Type B pancreatic cell (in vitro differentiated cells): ENCODE measurements around the gene MMP14. TPM values are rescaled to one million over a fixed set of nuclear protein-coding genes. Genes with fewer than 3 reads are reported as not detected.

Experiments
- DNase-seq: peaks from one replicate; pipeline ENCODE4 v3.0.0; 2021; ENCODE audit warnings: mixed read lengths; ENCODE audit not compliant: unreplicated experiment; ENCODE audit errors: extremely low spot score
- H3K27ac Mint-ChIP-seq: 2 replicates; pipeline ENCODE4 v1.8.0; 2021; ENCODE audit warnings: mild to moderate bottlenecking, mixed read lengths
- H3K27me3 Mint-ChIP-seq: 2 replicates; pipeline ENCODE4 v1.8.0; 2021; ENCODE audit warnings: mixed read lengths
- H3K36me3 Mint-ChIP-seq: 2 replicates; pipeline ENCODE4 v1.8.0; 2021; ENCODE audit warnings: mixed read lengths
- H3K4me1 Mint-ChIP-seq: one replicate; pipeline ENCODE4 v1.8.0; 2021; ENCODE audit warnings: mixed read lengths; ENCODE audit not compliant: unreplicated experiment
- H3K4me3 Mint-ChIP-seq: 2 replicates; pipeline ENCODE4 v1.8.0; 2021; ENCODE audit warnings: mild to moderate bottlenecking, mixed read lengths
- H3K9me3 Mint-ChIP-seq: 2 replicates; pipeline ENCODE4 v1.8.0; 2021; ENCODE audit warnings: mixed read lengths
- total RNA-seq: library from RNA; stranded (reverse); gene quantifications from 2 replicates; pipeline ENCODE4 v1.2.1, GENCODE V29; 2021; ENCODE audit warnings: low replicate concordance
- TF ChIP-seq, protein P1 (sequence below): fragments of 200-600 bp; sonication (generic); conservative IDR thresholded peaks from 2 replicates; pipeline ENCODE4 v1.5.0; 2021; ENCODE audit warnings: antibody characterized with exemption, mild to moderate bottlenecking

Gene MMP14
- total RNA-seq, 1 donor from 2014 or later = 137 TPM

DNA sequence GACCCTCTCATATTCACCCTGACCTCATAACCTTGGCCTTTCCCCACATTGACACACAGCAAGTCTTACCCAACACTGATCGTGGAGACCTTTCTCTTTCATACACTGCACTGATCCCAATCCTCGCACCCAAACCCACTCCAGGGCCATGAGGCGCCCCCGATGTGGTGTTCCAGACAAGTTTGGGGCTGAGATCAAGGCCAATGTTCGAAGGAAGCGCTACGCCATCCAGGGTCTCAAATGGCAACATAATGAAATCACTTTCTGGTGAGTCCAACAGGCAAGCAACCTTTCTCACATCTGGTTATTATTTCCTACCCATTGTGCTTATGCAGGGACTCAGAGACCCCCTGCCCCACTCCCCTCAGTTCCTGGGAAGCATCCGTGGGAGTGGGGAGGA is 5.4 kb downstream of the MMP14 start:
- H3K4me1 Mint-ChIP-seq = peaks cover 4% of the 10 kb centered on the region
- H3K9me3 Mint-ChIP-seq = no peaks in the 10 kb centered on the region
- H3K4me3 Mint-ChIP-seq = no peak overlapping the region
- no peaks in the 10 kb centered on the region for H3K27me3 Mint-ChIP-seq
- H3K27ac Mint-ChIP-seq = no peak overlapping the region
- peaks cover 11% of the 10 kb centered on the region for H3K36me3 Mint-ChIP-seq
- TF ChIP-seq, protein P1, sequence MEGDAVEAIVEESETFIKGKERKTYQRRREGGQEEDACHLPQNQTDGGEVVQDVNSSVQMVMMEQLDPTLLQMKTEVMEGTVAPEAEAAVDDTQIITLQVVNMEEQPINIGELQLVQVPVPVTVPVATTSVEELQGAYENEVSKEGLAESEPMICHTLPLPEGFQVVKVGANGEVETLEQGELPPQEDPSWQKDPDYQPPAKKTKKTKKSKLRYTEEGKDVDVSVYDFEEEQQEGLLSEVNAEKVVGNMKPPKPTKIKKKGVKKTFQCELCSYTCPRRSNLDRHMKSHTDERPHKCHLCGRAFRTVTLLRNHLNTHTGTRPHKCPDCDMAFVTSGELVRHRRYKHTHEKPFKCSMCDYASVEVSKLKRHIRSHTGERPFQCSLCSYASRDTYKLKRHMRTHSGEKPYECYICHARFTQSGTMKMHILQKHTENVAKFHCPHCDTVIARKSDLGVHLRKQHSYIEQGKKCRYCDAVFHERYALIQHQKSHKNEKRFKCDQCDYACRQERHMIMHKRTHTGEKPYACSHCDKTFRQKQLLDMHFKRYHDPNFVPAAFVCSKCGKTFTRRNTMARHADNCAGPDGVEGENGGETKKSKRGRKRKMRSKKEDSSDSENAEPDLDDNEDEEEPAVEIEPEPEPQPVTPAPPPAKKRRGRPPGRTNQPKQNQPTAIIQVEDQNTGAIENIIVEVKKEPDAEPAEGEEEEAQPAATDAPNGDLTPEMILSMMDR = no peak
- DNase-seq = no peak

DNA sequence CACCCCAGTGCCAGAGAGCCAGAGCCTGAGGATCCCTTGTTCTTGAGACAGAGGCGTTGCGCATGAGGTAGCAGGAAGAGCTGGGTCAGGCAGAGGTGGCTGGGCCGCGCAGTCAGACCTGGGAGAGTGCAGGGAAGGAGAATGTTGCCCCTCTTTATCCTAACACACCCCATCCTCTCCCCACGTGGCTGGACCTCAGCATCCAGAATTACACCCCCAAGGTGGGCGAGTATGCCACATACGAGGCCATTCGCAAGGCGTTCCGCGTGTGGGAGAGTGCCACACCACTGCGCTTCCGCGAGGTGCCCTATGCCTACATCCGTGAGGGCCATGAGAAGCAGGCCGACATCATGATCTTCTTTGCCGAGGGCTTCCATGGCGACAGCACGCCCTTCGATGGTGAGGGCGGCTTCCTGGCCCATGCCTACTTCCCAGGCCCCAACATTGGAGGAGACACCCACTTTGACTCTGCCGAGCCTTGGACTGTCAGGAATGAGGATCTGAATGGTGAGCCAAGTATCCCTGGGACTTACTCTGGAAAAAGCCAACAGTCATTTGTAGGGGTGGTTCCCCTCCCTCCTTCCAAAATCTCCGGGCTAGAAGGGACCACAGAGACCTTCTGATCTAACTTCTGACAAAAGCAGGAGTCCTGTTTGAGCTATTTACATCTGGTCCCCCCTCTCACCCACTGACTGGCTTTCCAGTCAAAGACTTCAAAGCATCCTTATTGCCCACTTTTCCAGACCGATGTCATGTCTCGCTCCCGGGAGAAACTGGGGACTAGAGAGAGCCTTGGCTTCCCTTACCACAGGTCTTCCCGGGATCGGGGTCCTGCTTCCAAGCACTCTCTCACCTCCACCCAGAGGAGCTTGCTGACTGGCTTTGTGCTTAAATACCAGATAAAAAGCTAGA is 6.1 kb downstream of the MMP14 start:
- peaks cover 4% of the 10 kb centered on the region for H3K4me1 Mint-ChIP-seq
- TF ChIP-seq, protein P1 = no peak
- no peaks in the 10 kb centered on the region for H3K27me3 Mint-ChIP-seq
- H3K27ac Mint-ChIP-seq = no peak overlapping the region
- peaks cover 11% of the 10 kb centered on the region for H3K36me3 Mint-ChIP-seq
- no peaks in the 10 kb centered on the region for H3K9me3 Mint-ChIP-seq
- no peak for DNase-seq
- H3K4me3 Mint-ChIP-seq = no peak overlapping the region

DNA sequence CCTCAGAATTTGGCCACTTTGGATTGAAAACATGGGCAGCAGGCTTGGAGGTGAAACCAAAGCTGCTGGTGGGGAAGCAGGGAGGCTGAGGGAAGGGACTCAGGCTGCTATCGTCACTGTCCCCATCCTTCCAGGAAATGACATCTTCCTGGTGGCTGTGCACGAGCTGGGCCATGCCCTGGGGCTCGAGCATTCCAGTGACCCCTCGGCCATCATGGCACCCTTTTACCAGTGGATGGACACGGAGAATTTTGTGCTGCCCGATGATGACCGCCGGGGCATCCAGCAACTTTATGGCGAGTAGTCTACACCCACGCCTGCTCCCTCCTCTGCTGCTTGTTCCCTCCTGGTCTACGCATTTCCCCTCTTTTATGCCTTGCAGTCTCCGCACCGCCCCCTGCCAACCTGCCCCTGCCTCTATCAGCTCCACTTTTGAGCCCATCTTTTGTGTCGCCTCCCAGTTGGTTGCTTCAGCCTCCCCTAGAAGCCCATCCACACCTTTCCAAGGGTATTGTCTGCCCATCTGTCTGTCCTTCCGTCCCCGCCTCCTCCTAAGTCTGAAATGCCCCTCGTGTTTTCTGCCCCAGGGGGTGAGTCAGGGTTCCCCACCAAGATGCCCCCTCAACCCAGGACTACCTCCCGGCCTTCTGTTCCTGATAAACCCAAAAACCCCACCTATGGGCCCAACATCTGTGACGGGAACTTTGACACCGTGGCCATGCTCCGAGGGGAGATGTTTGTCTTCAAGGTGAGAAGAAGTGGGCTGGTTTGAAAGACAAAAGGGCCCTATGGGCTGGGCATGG is 6.9 kb downstream of the MMP14 start:
- no peak for DNase-seq
- H3K4me1 Mint-ChIP-seq = peaks cover 12% of the 10 kb centered on the region
- H3K36me3 Mint-ChIP-seq = peaks cover 11% of the 10 kb centered on the region
- TF ChIP-seq, protein P1 = no peak
- H3K27ac Mint-ChIP-seq = no peak overlapping the region
- H3K27me3 Mint-ChIP-seq = no peaks in the 10 kb centered on the region
- no peaks in the 10 kb centered on the region for H3K9me3 Mint-ChIP-seq
- no peak overlapping the region for H3K4me3 Mint-ChIP-seq

DNA sequence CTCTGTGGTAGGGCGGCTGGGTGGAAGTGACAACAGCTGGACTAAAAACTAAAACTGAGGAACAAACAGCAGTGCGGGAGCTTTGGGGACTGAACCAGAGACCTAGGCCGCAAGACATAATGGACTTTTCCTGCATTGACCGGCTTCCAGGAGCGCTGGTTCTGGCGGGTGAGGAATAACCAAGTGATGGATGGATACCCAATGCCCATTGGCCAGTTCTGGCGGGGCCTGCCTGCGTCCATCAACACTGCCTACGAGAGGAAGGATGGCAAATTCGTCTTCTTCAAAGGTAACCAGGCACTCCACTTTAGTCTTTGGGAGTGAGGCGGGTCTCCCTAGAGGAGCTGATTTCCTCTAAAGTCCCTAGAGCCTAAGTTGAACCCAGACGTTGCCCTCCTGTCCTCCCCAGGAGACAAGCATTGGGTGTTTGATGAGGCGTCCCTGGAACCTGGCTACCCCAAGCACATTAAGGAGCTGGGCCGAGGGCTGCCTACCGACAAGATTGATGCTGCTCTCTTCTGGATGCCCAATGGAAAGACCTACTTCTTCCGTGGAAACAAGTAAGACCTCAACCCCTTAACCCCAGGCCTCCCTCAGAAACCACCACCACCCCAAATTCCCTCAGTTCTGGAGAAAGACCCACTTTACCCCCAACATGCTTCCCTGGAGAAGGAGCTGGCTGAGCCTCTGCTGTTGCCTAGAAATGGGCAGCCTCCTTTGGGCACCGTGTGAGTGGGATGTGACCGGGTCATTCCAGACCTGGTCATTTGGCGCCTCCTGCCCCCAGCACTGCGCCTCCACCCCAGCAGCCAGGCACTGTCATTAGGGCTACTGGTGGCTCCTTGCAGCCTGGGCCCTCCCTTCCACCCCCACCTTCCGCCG is 8.1 kb downstream of the MMP14 start:
- Mint-ChIP-seq H3K27me3 (no peaks in the 10 kb centered on the region), H3K4me3 (no peak overlapping the region), H3K36me3 (peaks cover 8% of the 10 kb centered on the region), H3K27ac (no peak overlapping the region), H3K9me3 (no peaks in the 10 kb centered on the region), H3K4me1 (peaks cover 19% of the 10 kb centered on the region)
- TF ChIP-seq, protein P1 = no peak
- no peak for DNase-seq

DNA sequence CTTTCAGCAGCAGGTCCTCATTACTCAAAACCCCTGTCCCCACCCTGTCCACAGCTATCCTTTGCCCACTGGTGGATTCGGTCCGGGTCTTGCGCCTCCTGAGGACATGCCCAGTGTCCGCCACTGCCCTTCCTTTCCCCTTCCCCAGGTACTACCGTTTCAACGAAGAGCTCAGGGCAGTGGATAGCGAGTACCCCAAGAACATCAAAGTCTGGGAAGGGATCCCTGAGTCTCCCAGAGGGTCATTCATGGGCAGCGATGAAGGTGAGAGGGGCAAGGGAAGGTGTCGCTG is 8.7 kb downstream of the MMP14 start:
- Mint-ChIP-seq H3K27me3 (no peaks in the 10 kb centered on the region), H3K4me1 (peaks cover 19% of the 10 kb centered on the region), H3K4me3 (no peak overlapping the region), H3K36me3 (peaks cover 8% of the 10 kb centered on the region), H3K27ac (no peak overlapping the region), H3K9me3 (no peaks in the 10 kb centered on the region)
- DNase-seq = no peak
- TF ChIP-seq, protein P1 = no peak
